ENCODE measurements around the gene RPS6KA2.

The RPS6KA2 gene

GRCh38 chr6:166499350-166500163, 127.5 kb downstream of the RPS6KA2 start:
- Histone ChIP-seq H3K9me3 (ENCODE audit: control insufficient read depth, low read length) (no peaks in the 10 kb centered on the region), H3K27ac (ENCODE audit: insufficient read depth, low read length, poor library complexity, severe bottlenecking) (no peak overlapping the region), H3K4me3 (ENCODE audit: insufficient read depth, low read depth, low read length, poor library complexity, severe bottlenecking) (no peak overlapping the region), H3K36me3 (ENCODE audit: control insufficient read depth, insufficient read depth, low read length) (no peaks in the 10 kb centered on the region), H3K4me1 (ENCODE audit: control insufficient read depth, insufficient read depth, low read length, poor library complexity, severe bottlenecking) (no peaks in the 10 kb centered on the region), H3K27me3 (replicated peaks; ENCODE audit: control insufficient read depth, insufficient read depth, low read length, poor library complexity, severe bottlenecking) (no peaks in the 10 kb centered on the region)
- DNase-seq: no peak

- Histone ChIP-seq H3K9me3 (ENCODE audit: control insufficient read depth, low read length) (no peaks in the 10 kb centered on the region), H3K36me3 (ENCODE audit: control insufficient read depth, insufficient read depth, low read length) (no peaks in the 10 kb centered on the region)
These were observed 128.2 kb downstream of the RPS6KA2 start for GRCh38 chr6:166498661-166499349.

GRCh38 chr6:166498228-166498627, 128.8 kb downstream of the RPS6KA2 start:
- Histone ChIP-seq H3K36me3 (ENCODE audit: control insufficient read depth, insufficient read depth, low read length) (no peaks in the 10 kb centered on the region), H3K27me3 (replicated peaks; ENCODE audit: control insufficient read depth, insufficient read depth, low read length, poor library complexity, severe bottlenecking) (no peaks in the 10 kb centered on the region), H3K4me1 (ENCODE audit: control insufficient read depth, insufficient read depth, low read length, poor library complexity, severe bottlenecking) (no peaks in the 10 kb centered on the region), H3K9me3 (ENCODE audit: control insufficient read depth, low read length) (no peaks in the 10 kb centered on the region), H3K27ac (ENCODE audit: insufficient read depth, low read length, poor library complexity, severe bottlenecking) (no peak overlapping the region), H3K4me3 (ENCODE audit: insufficient read depth, low read depth, low read length, poor library complexity, severe bottlenecking) (no peak overlapping the region)
- DNase-seq: no peak

More at GRCh38 chr6:166498661-166499349, 128.2 kb downstream of the RPS6KA2 start:
- DNase-seq: no peak
- H3K27ac ChIP-seq (ENCODE audit: insufficient read depth, low read length, poor library complexity, severe bottlenecking): no peak overlapping the region
- H3K27me3 ChIP-seq (replicated peaks; ENCODE audit: control insufficient read depth, insufficient read depth, low read length, poor library complexity, severe bottlenecking): no peaks in the 10 kb centered on the region
- no peaks in the 10 kb centered on the region for H3K4me1 ChIP-seq (ENCODE audit: control insufficient read depth, insufficient read depth, low read length, poor library complexity, severe bottlenecking)
- H3K4me3 ChIP-seq (ENCODE audit: insufficient read depth, low read depth, low read length, poor library complexity, severe bottlenecking): no peak overlapping the region

- Histone ChIP-seq H3K27ac (ENCODE audit: insufficient read depth, low read length, poor library complexity, severe bottlenecking) (no peak overlapping the region), H3K27me3 (replicated peaks; ENCODE audit: control insufficient read depth, insufficient read depth, low read length, poor library complexity, severe bottlenecking) (no peaks in the 10 kb centered on the region), H3K9me3 (ENCODE audit: control insufficient read depth, low read length) (no peaks in the 10 kb centered on the region), H3K4me3 (ENCODE audit: insufficient read depth, low read depth, low read length, poor library complexity, severe bottlenecking) (no peak overlapping the region), H3K4me1 (ENCODE audit: control insufficient read depth, insufficient read depth, low read length, poor library complexity, severe bottlenecking) (no peaks in the 10 kb centered on the region), H3K36me3 (ENCODE audit: control insufficient read depth, insufficient read depth, low read length) (no peaks in the 10 kb centered on the region)
- DNase-seq: no peak
These were observed 129.8 kb downstream of the RPS6KA2 start for GRCh38 chr6:166497087-166497899.

- H3K27me3 ChIP-seq (replicated peaks; ENCODE audit: control insufficient read depth, insufficient read depth, low read length, poor library complexity, severe bottlenecking): no peaks in the 10 kb centered on the region
- no peaks in the 10 kb centered on the region for H3K9me3 ChIP-seq (ENCODE audit: control insufficient read depth, low read length)
- no peaks in the 10 kb centered on the region for H3K4me1 ChIP-seq (ENCODE audit: control insufficient read depth, insufficient read depth, low read length, poor library complexity, severe bottlenecking)
- no peak overlapping the region for H3K4me3 ChIP-seq (ENCODE audit: insufficient read depth, low read depth, low read length, poor library complexity, severe bottlenecking)
- no peaks in the 10 kb centered on the region for H3K36me3 ChIP-seq (ENCODE audit: control insufficient read depth, insufficient read depth, low read length)
- no peak overlapping the region for H3K27ac ChIP-seq (ENCODE audit: insufficient read depth, low read length, poor library complexity, severe bottlenecking)
- no peak for DNase-seq
These were observed 130.6 kb downstream of the RPS6KA2 start for GRCh38 chr6:166496460-166496859.

- H3K4me1 ChIP-seq (ENCODE audit: control insufficient read depth, insufficient read depth, low read length, poor library complexity, severe bottlenecking): no peaks in the 10 kb centered on the region
- H3K27ac ChIP-seq (ENCODE audit: insufficient read depth, low read length, poor library complexity, severe bottlenecking): no peak overlapping the region
- no peaks in the 10 kb centered on the region for H3K27me3 ChIP-seq (replicated peaks; ENCODE audit: control insufficient read depth, insufficient read depth, low read length, poor library complexity, severe bottlenecking)
- no peak for DNase-seq
- no peaks in the 10 kb centered on the region for H3K9me3 ChIP-seq (ENCODE audit: control insufficient read depth, low read length)
- H3K4me3 ChIP-seq (ENCODE audit: insufficient read depth, low read depth, low read length, poor library complexity, severe bottlenecking): no peak overlapping the region
- H3K36me3 ChIP-seq (ENCODE audit: control insufficient read depth, insufficient read depth, low read length): no peaks in the 10 kb centered on the region
These were observed 131.3 kb downstream of the RPS6KA2 start for GRCh38 chr6:166495487-166496314.

GRCh38 chr6:166494757-166495486, 132.1 kb downstream of the RPS6KA2 start:
- H3K27me3 ChIP-seq (replicated peaks; ENCODE audit: control insufficient read depth, insufficient read depth, low read length, poor library complexity, severe bottlenecking): no peaks in the 10 kb centered on the region
- H3K9me3 ChIP-seq (ENCODE audit: control insufficient read depth, low read length): no peaks in the 10 kb centered on the region
- no peaks in the 10 kb centered on the region for H3K4me1 ChIP-seq (ENCODE audit: control insufficient read depth, insufficient read depth, low read length, poor library complexity, severe bottlenecking)
- H3K36me3 ChIP-seq (ENCODE audit: control insufficient read depth, insufficient read depth, low read length): no peaks in the 10 kb centered on the region
- no peak overlapping the region for H3K27ac ChIP-seq (ENCODE audit: insufficient read depth, low read length, poor library complexity, severe bottlenecking)
- no peak overlapping the region for H3K4me3 ChIP-seq (ENCODE audit: insufficient read depth, low read depth, low read length, poor library complexity, severe bottlenecking)
- no peak for DNase-seq

- no peaks in the 10 kb centered on the region for H3K9me3 ChIP-seq (ENCODE audit: control insufficient read depth, low read length)
- H3K36me3 ChIP-seq (ENCODE audit: control insufficient read depth, insufficient read depth, low read length): no peaks in the 10 kb centered on the region
- no peaks in the 10 kb centered on the region for H3K4me1 ChIP-seq (ENCODE audit: control insufficient read depth, insufficient read depth, low read length, poor library complexity, severe bottlenecking)
- H3K27me3 ChIP-seq (replicated peaks; ENCODE audit: control insufficient read depth, insufficient read depth, low read length, poor library complexity, severe bottlenecking): no peaks in the 10 kb centered on the region
- H3K27ac ChIP-seq (ENCODE audit: insufficient read depth, low read length, poor library complexity, severe bottlenecking): no peak overlapping the region
- DNase-seq: no peak
- no peak overlapping the region for H3K4me3 ChIP-seq (ENCODE audit: insufficient read depth, low read depth, low read length, poor library complexity, severe bottlenecking)
These were observed 133.0 kb downstream of the RPS6KA2 start for GRCh38 chr6:166494101-166494441.
